Sigmoid colon (tissue), 7 donors: ENCODE results near the gene SPNS2. TPM values are rescaled to one million over a fixed set of nuclear protein-coding genes. Genes with fewer than 3 reads are reported as not detected.

Experiments
- DNase-seq: peaks from one replicate; pipeline ENCODE4 v3.0.0-alpha.2; 2019
- H3K27ac ChIP-seq, 4 donors: fragments of 200-600 bp; sonication (generic); one replicate each; pipeline ENCODE4 v1.5.1; 2016 to 2019; ENCODE audit warnings: mild to moderate bottlenecking in 1 of 4
- H3K27me3 ChIP-seq, 3 donors: fragments of 200-600 bp; sonication (generic); one replicate each; pipeline ENCODE4 v1.5.1; 2019; ENCODE audit warnings: mild to moderate bottlenecking in 1 of 3
- H3K36me3 ChIP-seq, 4 donors: fragments of 200-600 bp; sonication (generic); one replicate each; pipeline ENCODE4 v1.5.1; 2016 to 2019
- H3K4me1 ChIP-seq, 4 donors: fragments of 200-600 bp; sonication (generic); one replicate each; pipeline ENCODE4 v1.5.1; 2017 to 2019
- H3K4me3 ChIP-seq, 4 donors: fragments of 200-600 bp; sonication (generic); one replicate each; pipeline ENCODE4 v1.5.1; 2017 to 2019; ENCODE audit warnings: mild to moderate bottlenecking in 2 of 4, moderate library complexity in 1 of 4
- H3K9me3 ChIP-seq, 4 donors: fragments of 200-600 bp in 3 of 4; sonication (generic) in 3 of 4; one replicate each; pipeline versions ENCODE4 v1.5.1 to v1.6.1; 2013 to 2019
- CTCF ChIP-seq, 4 experiments: fragments of 450-650 bp in 3 of 4; fragments of 200-600 bp in 1 of 4; IDR thresholded peaks; one replicate each; pipeline ENCODE4 v1.5.1; 2016 to 2019; ENCODE audit warnings: antibody characterized with exemption in 4 of 4, mild to moderate bottlenecking in 3 of 4, moderate library complexity in 2 of 4
- EP300 ChIP-seq, 4 donors: sonication (generic); formaldehyde crosslinking; IDR thresholded peaks; one replicate each; pipeline ENCODE4 v1.6.1; 2017; ENCODE audit warnings: antibody characterized with exemption in 4 of 4
- POLR2A ChIP-seq, 2 donors: fragments of 450-650 bp; IDR thresholded peaks; one replicate each; pipeline ENCODE4 v1.6.1; 2016; ENCODE audit warnings: antibody characterized with exemption in 2 of 2, mild to moderate bottlenecking in 2 of 2, moderate library complexity in 2 of 2
- POLR2AphosphoS5 ChIP-seq, 4 donors: sonication (generic); formaldehyde crosslinking; IDR thresholded peaks; one replicate each; pipeline ENCODE4 v1.6.1; 2017; ENCODE audit warnings: antibody characterized with exemption in 4 of 4
- WGBS, 2 donors: extraction: QIAGEN DNeasy Blood & Tissue Kit; methylation state at CpG; one replicate each; pipeline ENCODE4 v1.1.7; 2013; 5-methylcytosine and 5-hydroxymethylcytosine counted together
- intact Hi-C: fragments of 100-400 bp; cut with DNase I; formaldehyde crosslinking; loops from one replicate; pipeline ENCODE4 v1.15.1; 2023
- polyA plus RNA-seq, 3 donors: library from polyadenylated mRNA; stranded (reverse); fragments of 200-250 nt; gene quantifications; one replicate each; pipeline ENCODE4 v1.2.3, GENCODE V29; 2013
- total RNA-seq, 4 donors: library from RNA; depleted of rRNA; stranded (reverse); fragments of >200 nt; gene quantifications; one replicate each; pipeline ENCODE4 v1.1.0, GENCODE V29; 2016
- donor health status: healthy with polysubstance abuse.
- donor health status: Bipolar disorder and iron deficiency.
- donor health status: healthy.

SPNS2 gene
- total and polyA plus RNA-seq, 7 donors = 5.3 to 40.5 (median 9.8) TPM

GRCh38 chr17:4536259-4536741, 37.6 kb downstream of the SPNS2 start:
- H3K4me3 ChIP-seq = peak overlapping the region in 2 of 4 donors; percentile 5 to 20

GRCh38 chr17:4536742-4537411, 38.2 kb downstream of the SPNS2 start:
- no peak for DNase-seq
- no peak overlapping the region for H3K4me3 ChIP-seq
- 54 to 66% methylated on average over 18 of the region's 18 CpGs for WGBS, 2 donors
- H3K27me3 ChIP-seq = peaks cover 0 to 21% (median 6%) of the 10 kb centered on the region in 3 donors
- intact Hi-C loops = no loop called here
- H3K9me3 ChIP-seq = no peaks in the 10 kb centered on the region
- TF ChIP-seq EP300 (IDR thresholded peaks at IDR 0.05) = no peak
- peak in 1 of 4 donors; percentile 18 for TF ChIP-seq POLR2AphosphoS5 (IDR thresholded peaks at IDR 0.05)
- peaks cover 6 to 36% (median 24%) of the 10 kb centered on the region in 4 donors for H3K36me3 ChIP-seq
- H3K27ac ChIP-seq = peak overlapping the region; percentile 52 to 72 (median 61)
- peaks cover 0 to 37% (median 22%) of the 10 kb centered on the region in 4 donors for H3K4me1 ChIP-seq

More at GRCh38 chr17:4536259-4536741, 37.6 kb downstream of the SPNS2 start:
- Histone ChIP-seq H3K4me1 (peaks cover 0 to 37% (median 22%) of the 10 kb centered on the region in 4 donors), H3K27ac (peak overlapping the region; percentile 52 to 72 (median 61)), H3K36me3 (peaks cover under 1 to 30% (median 18%) of the 10 kb centered on the region in 4 donors), H3K9me3 (no peaks in the 10 kb centered on the region), H3K27me3 (peaks cover 0 to 21% (median 6%) of the 10 kb centered on the region in 3 donors)
- DNase-seq = no peak
- TF ChIP-seq EP300 (IDR thresholded peaks at IDR 0.05) (no peak), POLR2AphosphoS5 (IDR thresholded peaks at IDR 0.05) (no peak), POLR2A (IDR thresholded peaks at IDR 0.05) (no peak), CTCF (IDR thresholded peaks at IDR 0.05) (no peak)
- WGBS, 2 donors = 13 to 51% methylated on average over 19 of the region's 19 CpGs
- intact Hi-C loops = no loop called here

GRCh38 chr17:4537451-4538235, 39.0 kb downstream of the SPNS2 start:
- intact Hi-C loops = no loop called here
- Histone ChIP-seq H3K9me3 (no peaks in the 10 kb centered on the region), H3K27me3 (peaks cover 0 to 21% (median 6%) of the 10 kb centered on the region in 3 donors), H3K27ac (peak overlapping the region; percentile 47 to 72 (median 56)), H3K4me3 (no peak overlapping the region), H3K36me3 (peaks cover 12 to 44% (median 32%) of the 10 kb centered on the region in 4 donors), H3K4me1 (peaks cover 0 to 37% (median 22%) of the 10 kb centered on the region in 4 donors)
- no peak for TF ChIP-seq POLR2AphosphoS5 (IDR thresholded peaks at IDR 0.05)
- no peak for TF ChIP-seq CTCF (IDR thresholded peaks at IDR 0.05)
- no peak for TF ChIP-seq POLR2A (IDR thresholded peaks at IDR 0.05)
- no peak for TF ChIP-seq EP300 (IDR thresholded peaks at IDR 0.05)
- 83 to 84% methylated on average over 19 of the region's 19 CpGs for WGBS, 2 donors
- no peak for DNase-seq

GRCh38 chr17:4538236-4539002, 39.7 kb downstream of the SPNS2 start:
- H3K27me3 ChIP-seq = peaks cover 0 to 21% (median 6%) of the 10 kb centered on the region in 3 donors
- intact Hi-C loops = no loop called here
- peak; percentile 65 for DNase-seq
- no peak for TF ChIP-seq CTCF (IDR thresholded peaks at IDR 0.05)
- no peak for TF ChIP-seq EP300 (IDR thresholded peaks at IDR 0.05)
- no peak for TF ChIP-seq POLR2A (IDR thresholded peaks at IDR 0.05)
- no peak for TF ChIP-seq POLR2AphosphoS5 (IDR thresholded peaks at IDR 0.05)
- WGBS, 2 donors = 77 to 83% methylated on average over 13 of the region's 13 CpGs
- no peak overlapping the region for H3K4me3 ChIP-seq
- peaks cover 14 to 51% (median 39%) of the 10 kb centered on the region in 4 donors for H3K36me3 ChIP-seq
- H3K4me1 ChIP-seq = peaks cover 0 to 32% (median 22%) of the 10 kb centered on the region in 4 donors
- H3K27ac ChIP-seq = peak overlapping the region in 3 of 4 donors; percentile 47 to 72 (median 52)
- H3K9me3 ChIP-seq = no peaks in the 10 kb centered on the region
